Gastroesophageal sphincter (tissue), 4 donors: ENCODE data around the gene AHRR. TPM values are rescaled to one million over a fixed set of nuclear protein-coding genes. Genes with fewer than 3 reads are reported as not detected.

ENCODE experiments used
- ATAC-seq: fragments of 150-250 bp; one replicate; pipeline ENCODE4 v1.9.1; 2016; ENCODE audit warnings: mild to moderate bottlenecking, moderate library complexity
- H3K27ac ChIP-seq, 4 donors: fragments of 200-600 bp; sonication (generic) in 3 of 4; 1 replicate in 3 of 4; 2 replicates in 1 of 4; pipeline ENCODE4 v1.5.1; 2016 to 2019
- H3K27me3 ChIP-seq: fragments of 200-600 bp; sonication (generic); one replicate; pipeline ENCODE4 v1.5.1; 2019
- H3K36me3 ChIP-seq, 2 donors: fragments of 200-600 bp; sonication (generic); one replicate each; pipeline ENCODE4 v1.5.1; 2019; ENCODE audit warnings: control low read depth in 1 of 2
- H3K4me1 ChIP-seq, 3 donors: fragments of 200-600 bp; sonication (generic); 1 replicate in 2 of 3; 2 replicates in 1 of 3; pipeline ENCODE4 v1.5.1; 2016 to 2019; ENCODE audit warnings: control low read depth in 2 of 3
- H3K4me3 ChIP-seq, 2 donors: fragments of 200-600 bp; sonication (generic); one replicate each; pipeline ENCODE4 v1.5.1; 2019; ENCODE audit warnings: mild to moderate bottlenecking in 1 of 2, moderate library complexity in 1 of 2
- H3K9me3 ChIP-seq, 3 donors: fragments of 200-600 bp; sonication (generic); one replicate each; pipeline ENCODE4 v1.5.1; 2017 to 2019; ENCODE audit warnings: control low read depth in 2 of 3
- EP300 ChIP-seq: sonication (generic); formaldehyde crosslinking; IDR thresholded peaks from one replicate; pipeline ENCODE4 v1.6.1; 2017; ENCODE audit warnings: antibody characterized with exemption, mild to moderate bottlenecking
- POLR2A ChIP-seq, 2 donors: fragments of 450-650 bp; IDR thresholded peaks; one replicate each; pipeline ENCODE4 v1.6.1; 2017; ENCODE audit warnings: antibody characterized with exemption in 2 of 2, mild to moderate bottlenecking in 2 of 2, moderate library complexity in 1 of 2
- POLR2AphosphoS5 ChIP-seq: sonication (generic); formaldehyde crosslinking; IDR thresholded peaks from one replicate; pipeline ENCODE4 v1.6.1; 2017; ENCODE audit warnings: antibody characterized with exemption
- WGBS, 2 donors: methylation state at CpG; one replicate each; pipeline ENCODE4 v1.1.5; 2018; ENCODE audit warnings: low coverage in 1 of 2; 5-methylcytosine and 5-hydroxymethylcytosine counted together
- total RNA-seq, 4 donors: library from RNA; depleted of rRNA; stranded (reverse); fragments of >200 nt; gene quantifications; one replicate each; pipeline ENCODE4 v1.1.0, GENCODE V29; 2016
- TF ChIP-seq, protein P1 (sequence below), 4 experiments: fragments of 200-600 bp in 2 of 4; fragments of 450-650 bp in 2 of 4; sonication (generic) in 1 of 4; IDR thresholded peaks; one replicate each; pipeline ENCODE4 v1.5.1; 2017 to 2019; ENCODE audit warnings: antibody characterized with exemption in 4 of 4, mild to moderate bottlenecking in 2 of 4, moderate library complexity in 2 of 4

AHRR gene
- total RNA-seq, 4 donors from 2014 or later, result 0.15 to 1.7 (median 0.45) TPM

DNA sequence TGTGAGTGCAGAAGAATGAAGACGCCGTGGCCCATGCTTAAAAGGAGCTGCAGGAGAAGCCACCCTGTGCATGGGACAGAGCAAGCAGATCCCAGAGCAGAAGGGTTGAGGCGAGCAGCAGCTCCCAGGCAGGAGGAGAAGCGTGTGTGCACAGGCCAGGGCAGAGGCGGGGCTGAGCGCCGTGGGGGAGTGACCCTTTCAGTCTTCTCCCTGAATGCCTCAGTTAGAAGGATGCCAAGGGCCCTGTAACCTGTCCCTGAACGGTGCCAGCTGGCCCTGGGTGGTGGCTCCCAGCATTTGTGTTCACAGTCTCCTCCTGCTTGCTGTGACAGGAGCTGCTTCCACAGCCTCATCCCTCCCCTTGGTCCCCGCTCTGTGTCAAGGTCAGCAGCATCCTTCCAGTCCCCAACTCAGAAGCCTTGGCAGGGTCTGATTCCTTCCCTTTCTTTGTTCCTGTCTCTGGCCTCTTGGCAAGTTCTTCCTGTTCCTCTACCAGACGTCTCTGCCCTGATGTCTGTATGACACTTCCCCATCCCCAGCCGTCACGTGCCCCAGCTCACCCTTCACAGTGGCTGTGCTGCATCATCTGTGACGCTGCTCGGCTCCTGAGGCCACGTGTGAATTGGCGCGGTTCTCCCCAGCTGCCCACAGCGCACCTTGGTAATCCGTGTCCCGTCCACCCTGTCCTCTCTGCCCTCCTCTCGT, 126.7 kb downstream of the AHRR start:
- H3K36me3 ChIP-seq, result peaks cover 0 to 78% of the 10 kb centered on the region in 2 donors
- peaks cover 0 to 15% (median 0%) of the 10 kb centered on the region in 3 donors for H3K9me3 ChIP-seq
- ATAC-seq, result peak; percentile 64
- 74 to 79% methylated on average over 12 to 13 of the region's 21 CpGs for WGBS, 2 donors
- TF ChIP-seq EP300, result no peak
- no peak for TF ChIP-seq POLR2AphosphoS5
- TF ChIP-seq, protein P1, sequence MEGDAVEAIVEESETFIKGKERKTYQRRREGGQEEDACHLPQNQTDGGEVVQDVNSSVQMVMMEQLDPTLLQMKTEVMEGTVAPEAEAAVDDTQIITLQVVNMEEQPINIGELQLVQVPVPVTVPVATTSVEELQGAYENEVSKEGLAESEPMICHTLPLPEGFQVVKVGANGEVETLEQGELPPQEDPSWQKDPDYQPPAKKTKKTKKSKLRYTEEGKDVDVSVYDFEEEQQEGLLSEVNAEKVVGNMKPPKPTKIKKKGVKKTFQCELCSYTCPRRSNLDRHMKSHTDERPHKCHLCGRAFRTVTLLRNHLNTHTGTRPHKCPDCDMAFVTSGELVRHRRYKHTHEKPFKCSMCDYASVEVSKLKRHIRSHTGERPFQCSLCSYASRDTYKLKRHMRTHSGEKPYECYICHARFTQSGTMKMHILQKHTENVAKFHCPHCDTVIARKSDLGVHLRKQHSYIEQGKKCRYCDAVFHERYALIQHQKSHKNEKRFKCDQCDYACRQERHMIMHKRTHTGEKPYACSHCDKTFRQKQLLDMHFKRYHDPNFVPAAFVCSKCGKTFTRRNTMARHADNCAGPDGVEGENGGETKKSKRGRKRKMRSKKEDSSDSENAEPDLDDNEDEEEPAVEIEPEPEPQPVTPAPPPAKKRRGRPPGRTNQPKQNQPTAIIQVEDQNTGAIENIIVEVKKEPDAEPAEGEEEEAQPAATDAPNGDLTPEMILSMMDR (IDR thresholded peaks at IDR 0.05), result no peak
- TF ChIP-seq POLR2A (IDR thresholded peaks at IDR 0.05), result no peak
- H3K27ac ChIP-seq, result no peak overlapping the region
- H3K27me3 ChIP-seq, result no peaks in the 10 kb centered on the region
- H3K4me3 ChIP-seq, result no peak overlapping the region
- H3K4me1 ChIP-seq, result peaks cover 0 to 34% (median 7%) of the 10 kb centered on the region in 3 donors

DNA sequence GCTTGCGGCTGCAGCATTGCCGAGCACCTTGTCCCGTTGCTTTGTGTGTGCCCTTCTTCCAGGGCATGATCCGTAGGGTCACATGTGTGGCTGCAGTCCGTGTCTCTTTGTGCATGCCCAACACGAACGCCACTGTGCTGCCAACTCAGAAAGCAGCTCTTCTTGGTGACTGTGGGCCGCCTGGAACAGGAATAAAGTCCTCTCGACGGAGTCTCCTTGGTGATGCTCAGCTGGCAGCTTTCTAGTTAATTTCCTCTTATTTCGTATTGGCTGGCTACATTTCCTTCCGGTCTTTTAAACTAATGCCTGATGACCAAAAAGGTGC, 127.2 kb downstream of the AHRR start:
- 91 to 93% methylated on average over 5 to 7 of the region's 12 CpGs for WGBS, 2 donors
- H3K4me3 ChIP-seq, result no peak overlapping the region
- H3K27me3 ChIP-seq, result no peaks in the 10 kb centered on the region
- peaks cover 0 to 83% of the 10 kb centered on the region in 2 donors for H3K36me3 ChIP-seq
- H3K9me3 ChIP-seq, result peaks cover 0 to 15% (median 0%) of the 10 kb centered on the region in 3 donors
- H3K4me1 ChIP-seq, result peaks cover 0 to 30% (median 7%) of the 10 kb centered on the region in 3 donors
- H3K27ac ChIP-seq, result no peak overlapping the region
- ATAC-seq, result no peak
- TF ChIP-seq, protein P1 (IDR thresholded peaks at IDR 0.05), result no peak
- TF ChIP-seq POLR2A (IDR thresholded peaks at IDR 0.05) (no peak), POLR2AphosphoS5 (no peak), EP300 (no peak)

DNA sequence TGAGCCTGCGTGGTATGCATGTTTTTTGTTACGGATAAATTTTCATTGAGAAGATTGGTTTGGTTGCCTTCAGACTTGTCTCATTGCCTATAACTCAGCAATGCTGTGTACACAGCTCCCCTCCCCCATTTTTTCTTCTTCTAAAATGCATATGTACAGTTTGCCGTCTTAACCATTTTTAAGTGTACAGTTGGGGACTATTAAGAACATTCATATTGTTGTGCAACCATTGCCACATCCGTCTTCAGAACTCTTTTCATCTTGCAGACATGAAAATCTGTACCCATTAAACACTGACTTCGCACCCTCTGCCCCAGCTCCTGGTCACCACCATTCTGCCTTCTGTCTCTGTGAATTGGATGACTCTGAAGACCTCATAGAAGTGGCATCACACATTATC, 127.6 kb downstream of the AHRR start:
- H3K4me1 ChIP-seq, result peaks cover 0 to 26% (median 3%) of the 10 kb centered on the region in 3 donors
- ATAC-seq, result no peak
- H3K27me3 ChIP-seq, result no peaks in the 10 kb centered on the region
- WGBS, 2 donors, result 89 to 94% methylated on average over 3 to 5 of the region's 5 CpGs
- TF ChIP-seq EP300 (no peak), POLR2AphosphoS5 (no peak), POLR2A (IDR thresholded peaks at IDR 0.05) (no peak)
- TF ChIP-seq, protein P1 (IDR thresholded peaks at IDR 0.05), result no peak
- H3K9me3 ChIP-seq, result peaks cover 0 to 15% (median 0%) of the 10 kb centered on the region in 3 donors
- H3K4me3 ChIP-seq, result no peak overlapping the region
- no peak overlapping the region for H3K27ac ChIP-seq
- peaks cover 0 to 87% of the 10 kb centered on the region in 2 donors for H3K36me3 ChIP-seq

DNA sequence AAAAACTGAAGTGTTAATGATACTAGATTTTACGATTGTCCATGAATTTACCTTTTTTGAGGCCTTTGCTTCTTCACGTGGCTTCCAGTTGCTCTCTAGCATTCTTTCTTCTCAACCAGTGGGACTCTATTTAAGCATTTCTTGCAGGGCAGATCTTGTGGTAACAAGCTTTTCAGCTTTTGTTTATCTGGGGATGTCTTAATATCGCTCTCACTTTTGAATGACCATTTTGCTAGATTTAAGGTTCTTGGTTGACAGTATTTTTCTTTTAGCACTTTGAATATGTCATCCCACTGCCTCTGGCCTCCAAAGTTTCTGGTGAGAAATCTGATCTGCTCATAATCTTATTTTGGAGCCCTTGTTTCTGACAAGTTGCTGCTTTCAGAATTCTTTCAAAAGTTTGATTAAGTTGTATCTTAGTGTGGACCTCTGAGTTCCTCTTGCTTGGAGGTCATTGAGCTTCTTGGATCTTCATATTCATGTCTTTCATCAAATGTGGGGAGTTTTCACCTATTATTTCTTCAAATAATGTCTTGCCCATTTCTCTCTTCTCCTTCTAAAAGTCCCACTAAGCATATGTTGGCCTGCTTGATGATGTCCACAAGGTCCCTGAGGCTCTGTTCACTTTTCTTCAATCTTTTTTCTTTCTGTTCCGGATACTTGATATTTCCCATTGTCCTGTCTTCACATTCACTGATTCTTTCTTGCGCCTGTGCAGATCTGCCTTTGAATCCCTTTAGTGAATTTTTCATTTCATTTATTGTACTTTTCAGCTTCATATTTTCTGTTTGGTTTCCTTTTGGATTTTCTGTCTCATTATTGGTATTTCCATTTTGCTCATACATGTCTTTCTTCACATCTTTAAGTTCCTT, 130.3 kb downstream of the AHRR start:
- TF ChIP-seq EP300 (no peak), POLR2A (IDR thresholded peaks at IDR 0.05) (no peak), POLR2AphosphoS5 (no peak)
- TF ChIP-seq, protein P1 (IDR thresholded peaks at IDR 0.05), result no peak
- 72 to 93% methylated on average over 5 of the region's 5 CpGs for WGBS, 2 donors
- Histone ChIP-seq H3K27me3 (no peaks in the 10 kb centered on the region), H3K9me3 (peaks cover 0 to 15% (median 0%) of the 10 kb centered on the region in 3 donors), H3K36me3 (peaks cover 0 to 99% of the 10 kb centered on the region in 2 donors), H3K4me1 (peaks cover 0 to 9% (median 0%) of the 10 kb centered on the region in 3 donors), H3K4me3 (no peak overlapping the region), H3K27ac (no peak overlapping the region)
- no peak for ATAC-seq
